OCI-LY7 (cell line): ENCODE measurements around the gene BCAT1. TPM values are rescaled to one million over a fixed set of nuclear protein-coding genes. Genes with fewer than 3 reads are reported as not detected.
"Not testable (repeated sequence)": the region's sequence is repeated elsewhere in the genome, so short reads cannot be mapped to it uniquely, and the experiment has no call there.

Source experiments
- BruUV-seq: library from RNA; stranded (reverse); fragments of 400-500 nt; replicated peaks from 2 replicates; lab custom pipeline; 2021; lab: Mats Ljungman, UMichigan
- CTCF ChIA-PET: fragments of 300-600 bp; sonication (Branson Sonifier 250); formaldehyde crosslinking; loops from one replicate; lab custom pipeline; 2022; ENCODE audit warnings: antibody characterized with exemption; ENCODE audit not compliant: unreplicated experiment; lab: Charles Lee
- POLR2A ChIA-PET: fragments of 300-600 bp; sonication (Branson Sonifier 250); formaldehyde crosslinking; loops from one replicate; lab custom pipeline; 2022; ENCODE audit warnings: antibody characterized with exemption; lab: Charles Lee
- DNase-seq: peaks from one replicate; pipeline ENCODE4 v3.0.0-alpha.2; 2015; ENCODE audit warnings: low spot score
- H2AFZ ChIP-seq: fragments of 200-600 bp; sonication (generic), shearing (Covaris generic); 2 replicates; pipeline ENCODE4 v1.6.1; 2014; ENCODE audit warnings: mild to moderate bottlenecking, antibody characterized with exemption, low read length, moderate library complexity
- H3K27ac ChIP-seq: fragments of 200-600 bp; sonication (generic); 2 replicates; pipeline ENCODE4 v1.5.1; 2014; ENCODE audit warnings: mixed run types, low read depth, mild to moderate bottlenecking, moderate library complexity, low read length, inconsistent platforms; ENCODE audit not compliant: poor library complexity, severe bottlenecking
- H3K36me3 ChIP-seq: fragments of 200-600 bp; sonication (generic); 2 replicates; pipeline ENCODE4 v1.6.1; 2014; ENCODE audit warnings: mild to moderate bottlenecking, antibody characterized with exemption, low read length, moderate library complexity, mixed read lengths; ENCODE audit not compliant: insufficient read depth
- H3K4me1 ChIP-seq: fragments of 200-600 bp; sonication (generic); 2 replicates; pipeline ENCODE4 v1.5.1; 2014; ENCODE audit warnings: mild to moderate bottlenecking, low read length; ENCODE audit not compliant: insufficient read depth, poor library complexity, severe bottlenecking
- H3K4me2 ChIP-seq: fragments of 200-600 bp; sonication (generic); 2 replicates; pipeline ENCODE4 v1.6.1; 2014; ENCODE audit warnings: mild to moderate bottlenecking, low read length
- H3K4me3 ChIP-seq: fragments of 200-600 bp; sonication (generic); 2 replicates; pipeline ENCODE4 v1.5.1; 2014; ENCODE audit warnings: mild to moderate bottlenecking, low read depth, low read length; ENCODE audit not compliant: poor library complexity, severe bottlenecking
- H3K79me2 ChIP-seq: fragments of 200-600 bp; sonication (generic); 2 replicates; pipeline ENCODE4 v1.6.1; 2016; ENCODE audit warnings: low read depth, mild to moderate bottlenecking, low read length, moderate library complexity, mixed read lengths; ENCODE audit not compliant: insufficient read depth
- H3K9me2 ChIP-seq: fragments of 200-600 bp; sonication (generic); 2 replicates; pipeline ENCODE4 v1.6.1; 2016; ENCODE audit warnings: mild to moderate bottlenecking, low read length, mixed read lengths; ENCODE audit not compliant: insufficient read depth
- H3K9me3 ChIP-seq: fragments of 200-600 bp; sonication (generic); 2 replicates; pipeline ENCODE4 v1.6.1; 2014; ENCODE audit warnings: mild to moderate bottlenecking, mixed run types, low read length, mixed read lengths
- H4K20me1 ChIP-seq: fragments of 200-600 bp; sonication (generic); 2 replicates; pipeline ENCODE4 v1.6.1; 2014; ENCODE audit warnings: mild to moderate bottlenecking, antibody characterized with exemption, low read length, moderate library complexity, mixed read lengths; ENCODE audit not compliant: insufficient read depth
- CTCF ChIP-seq: fragments of 200-600 bp; sonication (generic); conservative IDR thresholded peaks from 2 replicates; pipeline ENCODE4 v1.5.1; 2014; ENCODE audit warnings: mild to moderate bottlenecking, antibody characterized with exemption, low read length, moderate library complexity, mixed read lengths
- EZH2phosphoT487 ChIP-seq: fragments of 200-600 bp; sonication (generic); IDR thresholded peaks from 2 replicates; pipeline ENCODE4 v1.6.1; 2018; ENCODE audit warnings: low read depth, borderline replicate concordance, mild to moderate bottlenecking, mixed run types, antibody characterized with exemption, low read length, moderate library complexity, mixed read lengths
- intact Hi-C: fragments of 100-400 bp; cut with micrococcal nuclease; formaldehyde crosslinking; loops from one replicate; pipeline ENCODE4 v1.10.0; 2022; ENCODE audit not compliant: unreplicated experiment
- total RNA-seq, 2 experiments: library from RNA; depleted of rRNA in 1 of 2; stranded (reverse); fragments of >200 nt in 1 of 2; shearing (Covaris generic) in 1 of 2; gene quantifications; 2 replicates each; pipeline ENCODE4 v1.2.3, GENCODE V29; 2014 to 2022

The BCAT1 gene
- total RNA-seq, 2 experiments from 2014 or later, result 121 to 207 TPM

- no peak for DNase-seq
- Histone ChIP-seq H4K20me1 (no peaks in the 10 kb centered on the region), H3K36me3 (peaks cover 99% of the 10 kb centered on the region), H3K9me2 (no peaks in the 10 kb centered on the region), H3K27ac (no peak overlapping the region), H3K4me2 (no peak overlapping the region), H3K4me3 (no peak overlapping the region), H3K9me3 (no peaks in the 10 kb centered on the region), H3K79me2 (no peaks in the 10 kb centered on the region), H3K4me1 (no peaks in the 10 kb centered on the region), H2AFZ (no peak overlapping the region)
- intact Hi-C loops, result no loop called here
- ChIA-PET CTCF (no interaction called here), POLR2A (interaction anchor here (0.7 to 2.4 kb wide), 4 partner anchors 10 to 1181 kb away, joined by 3 to 12 read pairs (median 3); no protein-coding TSS in a partner anchor)
- no TSS peak for BruUV-seq
- TF ChIP-seq EZH2phosphoT487 (no peak), CTCF (no peak)
Observed at GRCh38 chr12:24875014-24875413, 73.9 kb downstream of the BCAT1 start.

GRCh38 chr12:24872211-24872610, 76.7 kb downstream of the BCAT1 start:
- intact Hi-C loops, result no loop called here
- Histone ChIP-seq H3K79me2 (no peaks in the 10 kb centered on the region), H3K4me1 (no peaks in the 10 kb centered on the region), H3K9me3 (peaks cover 12% of the 10 kb centered on the region; the same call in 1 of the 2 replicates), H3K4me3 (no peak overlapping the region), H3K9me2 (no peaks in the 10 kb centered on the region), H3K4me2 (no peak overlapping the region), H4K20me1 (no peaks in the 10 kb centered on the region), H2AFZ (no peak overlapping the region), H3K27ac (no peak overlapping the region), H3K36me3 (peaks cover 99% of the 10 kb centered on the region)
- BruUV-seq, result no TSS peak
- ChIA-PET POLR2A (interaction anchor here (0.5 to 1.5 kb wide), 4 partner anchors 15 to 621 kb away, joined by 3 to 6 read pairs (median 4); no protein-coding TSS in a partner anchor), CTCF (no interaction called here)
- no peak for DNase-seq
- no peak for TF ChIP-seq CTCF
- no peak for TF ChIP-seq EZH2phosphoT487

- CTCF ChIA-PET, H3K79me2 ChIP-seq, H3K4me2 ChIP-seq, H2AFZ ChIP-seq, H3K27ac ChIP-seq, H3K9me2 ChIP-seq, intact Hi-C loops, H3K4me3 ChIP-seq, DNase-seq, BruUV-seq, H3K4me1 ChIP-seq, H4K20me1 ChIP-seq: not testable (repeated sequence)
- Histone ChIP-seq H3K9me3 (peaks cover 19% of the 10 kb centered on the region; the same call in 1 of the 2 replicates), H3K36me3 (peaks cover 91% of the 10 kb centered on the region)
- POLR2A ChIA-PET, result interaction anchor here (1.0 kb wide), 1 partner anchor 11 kb away, joined by 3 read pairs; no protein-coding TSS in a partner anchor
Observed at GRCh38 chr12:24866139-24866538, 82.8 kb downstream of the BCAT1 start.
